ENCODE measurements around the gene ZNF212.
"Not testable (repeated sequence)": the region's sequence is repeated elsewhere in the genome, so short reads cannot be mapped to it uniquely, and the experiment has no call there.

The ZNF212 gene

DNA sequence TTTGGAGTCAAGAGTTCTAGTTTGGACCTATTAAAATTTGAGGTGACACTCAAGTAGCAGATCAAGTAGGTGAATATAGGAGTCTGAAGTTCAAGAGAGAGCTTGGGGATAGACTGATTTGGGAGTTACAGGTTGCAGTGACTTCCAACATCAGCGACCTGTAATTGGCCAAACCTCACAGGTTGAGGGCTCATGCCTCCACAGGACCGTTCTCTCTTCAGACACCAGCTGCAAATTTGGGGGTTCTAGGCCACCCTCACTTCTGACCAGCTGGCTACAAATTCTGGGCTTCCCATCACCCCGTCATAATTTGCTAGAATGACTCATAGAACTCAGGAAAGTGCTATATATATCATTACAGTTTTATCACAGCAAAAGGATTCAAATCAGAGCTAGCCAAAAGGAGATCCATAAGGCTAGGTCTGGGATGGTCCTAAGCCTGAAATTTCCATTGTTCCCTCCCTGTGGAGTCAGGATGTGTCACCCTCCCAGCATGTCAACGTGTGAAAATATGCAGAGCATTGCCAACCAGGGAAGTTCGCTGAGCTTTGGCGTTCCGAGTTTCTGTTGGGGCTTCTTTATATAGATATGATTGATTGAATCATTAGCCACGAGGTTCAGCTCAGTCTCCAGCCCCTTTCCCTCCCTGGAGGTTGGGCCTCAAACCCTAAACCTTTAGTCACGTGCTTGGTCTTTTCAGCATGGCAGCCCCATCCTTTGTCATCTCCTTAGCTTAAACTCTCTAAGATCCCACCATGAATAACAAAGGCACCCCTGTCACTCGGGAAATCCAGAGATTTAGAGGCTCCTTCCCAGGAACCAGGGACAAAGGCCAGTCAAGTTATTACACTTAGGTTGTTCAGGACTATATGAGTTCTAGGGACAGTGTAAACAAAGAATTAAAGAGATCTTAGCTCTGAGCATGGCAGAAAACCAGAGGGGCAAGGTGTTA lies 20.7 kb upstream of the ZNF212 start:
- no peak for DNase-seq (ENCODE audit: low read depth, low spot score)

DNA sequence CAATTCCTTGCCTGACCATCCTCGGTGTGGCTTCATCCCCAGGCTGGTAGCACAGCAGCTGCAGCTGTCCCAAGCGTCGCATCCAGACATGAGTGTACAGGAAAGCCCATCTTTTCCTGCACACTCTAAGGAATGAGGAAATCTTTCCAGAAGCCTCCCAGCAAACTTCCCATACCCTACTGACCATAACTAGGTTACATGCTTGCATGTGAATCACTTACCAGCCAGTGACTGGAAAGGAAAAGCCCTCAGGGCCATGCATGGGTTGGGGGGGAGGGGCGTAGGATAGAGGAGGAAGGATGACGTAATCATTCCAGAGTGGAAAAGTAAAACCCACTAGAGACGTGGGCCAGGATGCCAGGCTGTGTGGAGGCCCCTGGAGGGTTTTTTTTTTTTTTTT lies 18.9 kb upstream of the ZNF212 start:
- DNase-seq (ENCODE audit: low read depth, low spot score): no peak

DNA sequence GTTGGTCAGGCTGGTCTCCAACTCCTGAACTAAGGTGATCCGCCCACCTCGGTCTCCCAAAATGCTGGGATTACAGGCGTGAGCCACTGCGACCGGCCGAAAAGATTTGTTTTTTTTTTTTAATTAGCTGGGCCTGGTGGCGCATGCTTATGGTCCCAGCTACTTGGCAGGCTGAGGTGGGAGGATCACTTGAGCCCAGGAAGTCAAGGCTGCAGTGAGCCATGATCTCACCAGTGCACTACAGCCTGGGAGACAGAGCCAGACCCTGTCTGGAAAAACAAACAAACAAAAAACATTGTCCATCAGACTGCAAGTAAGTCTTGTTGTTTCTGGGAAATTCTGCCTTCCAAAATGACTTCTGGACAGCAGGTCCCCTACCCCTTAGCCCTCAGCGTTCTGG lies 16.3 kb upstream of the ZNF212 start:
- no peak for DNase-seq (ENCODE audit: low read depth, low spot score)

- no peak for DNase-seq (ENCODE audit: low read depth, low spot score)
Measured at GRCh38 chr7:149223761-149224160, 15.7 kb upstream of the ZNF212 start.

DNA sequence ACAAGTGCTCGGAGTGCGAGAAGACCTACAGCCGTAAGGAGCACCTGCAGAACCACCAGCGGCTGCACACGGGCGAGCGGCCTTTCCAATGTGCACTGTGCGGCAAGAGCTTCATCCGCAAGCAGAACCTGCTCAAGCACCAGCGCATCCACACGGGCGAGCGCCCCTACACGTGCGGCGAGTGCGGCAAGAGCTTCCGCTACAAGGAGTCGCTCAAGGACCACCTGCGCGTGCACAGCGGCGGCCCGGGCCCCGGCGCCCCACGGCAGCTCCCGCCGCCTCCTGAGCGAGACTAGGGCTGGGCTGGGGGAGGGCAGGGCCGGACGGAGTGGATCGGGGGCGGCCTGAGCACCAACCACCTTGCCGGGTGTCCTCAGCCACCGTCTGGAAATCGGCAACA lies 15.1 kb upstream of the ZNF212 start:
- DNase-seq (ENCODE audit: low read depth, low spot score): no peak

DNA sequence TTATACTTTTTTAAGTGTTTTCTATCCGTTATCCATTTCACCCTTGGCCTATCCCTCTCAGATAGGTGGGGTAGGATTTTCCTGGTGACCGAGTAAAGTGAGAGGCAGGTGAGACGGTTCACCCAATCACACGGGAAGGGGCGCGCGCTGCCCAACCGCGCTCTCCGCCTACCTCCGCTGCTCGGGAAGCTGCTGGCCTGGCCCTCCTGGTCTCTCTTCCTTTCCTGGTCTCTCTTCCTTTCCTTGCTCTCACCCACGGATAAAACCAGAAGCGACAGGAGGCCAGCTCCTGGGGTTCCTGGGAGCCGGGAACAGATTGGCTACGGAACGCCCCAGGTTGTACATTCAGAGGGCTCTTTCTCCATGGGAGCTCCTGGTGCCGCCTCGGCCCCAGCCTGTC lies 14.3 kb upstream of the ZNF212 start:
- no peak for DNase-seq (ENCODE audit: low read depth, low spot score)

- DNase-seq (ENCODE audit: low read depth, low spot score): no peak
Measured at GRCh38 chr7:149225656-149226055, 13.8 kb upstream of the ZNF212 start.

- DNase-seq (ENCODE audit: low read depth, low spot score): not testable (repeated sequence)
Measured at GRCh38 chr7:149226366-149226765, 13.1 kb upstream of the ZNF212 start.

DNA sequence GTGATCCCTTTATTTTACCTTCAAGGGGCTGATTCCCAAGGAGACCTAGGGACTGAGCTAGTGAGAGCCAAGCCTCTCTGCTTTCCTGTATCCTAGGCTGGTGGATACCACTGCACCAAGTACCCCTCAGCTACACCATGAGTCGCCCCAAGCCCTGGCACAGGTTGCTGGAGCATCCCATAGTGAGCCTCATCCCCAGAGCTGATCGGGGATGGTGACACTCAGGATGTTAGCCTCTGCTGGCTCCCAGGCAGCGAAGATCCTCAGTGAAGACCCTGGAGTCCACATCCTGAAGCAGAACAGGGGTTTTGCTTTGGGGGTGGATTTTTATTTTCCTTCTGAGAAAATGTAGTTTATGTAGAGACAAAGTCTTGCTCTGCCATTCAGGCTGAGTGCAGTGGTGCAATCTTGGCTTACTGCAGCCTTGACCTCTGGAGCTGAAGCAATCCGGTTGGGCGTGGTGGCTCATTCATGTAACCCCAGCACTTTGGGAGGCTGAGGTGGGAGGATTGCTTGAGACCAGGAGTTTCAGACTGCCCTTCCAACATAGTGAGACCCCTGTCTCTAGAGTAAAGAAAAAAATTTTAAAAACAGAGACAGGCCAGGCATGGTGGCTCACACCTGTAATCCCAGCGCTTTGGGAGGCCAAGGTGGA lies 12.5 kb upstream of the ZNF212 start:
- no peak for DNase-seq (ENCODE audit: low read depth, low spot score)

DNA sequence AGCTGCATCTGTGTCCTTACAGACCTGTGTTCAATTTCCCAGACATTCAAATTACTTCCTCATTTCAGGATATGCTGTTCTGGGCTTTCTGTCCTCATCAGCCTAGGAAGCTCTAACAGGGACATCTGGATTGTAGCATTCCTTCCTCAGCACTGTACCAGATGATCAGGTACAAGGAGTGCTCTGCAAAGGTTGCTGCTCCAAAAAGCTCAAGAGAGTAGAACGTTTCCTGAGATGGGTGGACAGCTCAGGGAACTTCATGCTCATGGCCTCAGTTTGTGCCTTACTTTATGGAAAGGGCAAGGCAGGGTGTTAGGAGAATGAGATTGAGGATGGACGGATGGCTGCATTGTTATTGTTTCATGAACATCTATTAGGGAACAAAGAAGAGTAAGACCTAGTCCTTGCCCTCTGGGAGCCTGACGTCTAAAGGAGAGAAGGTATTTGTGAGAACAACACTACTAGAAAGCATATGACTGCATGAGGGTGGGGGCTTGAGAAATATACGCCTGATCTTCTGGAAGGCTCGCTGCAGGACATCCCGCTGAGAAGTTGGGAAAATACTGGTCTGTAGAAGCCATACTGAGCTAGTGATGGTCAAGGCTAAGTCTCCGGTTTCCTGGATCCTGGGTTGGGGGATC lies 10.5 kb upstream of the ZNF212 start:
- no peak for DNase-seq (ENCODE audit: low read depth, low spot score)

- no peak for DNase-seq (ENCODE audit: low read depth, low spot score)
Measured at GRCh38 chr7:149229526-149229925, 9.9 kb upstream of the ZNF212 start.

GRCh38 chr7:149232362-149232761 lies 7.1 kb upstream of the ZNF212 start:
- no peak for DNase-seq (ENCODE audit: low read depth, low spot score)

GRCh38 chr7:149233655-149234204 lies 5.7 kb upstream of the ZNF212 start:
- DNase-seq (ENCODE audit: low read depth, low spot score): not testable (repeated sequence)

GRCh38 chr7:149237502-149237901 lies 1.9 kb upstream of the ZNF212 start:
- no peak for DNase-seq (ENCODE audit: low read depth, low spot score)

- no peak for DNase-seq (ENCODE audit: low read depth, low spot score)
Measured at GRCh38 chr7:149238051-149238450, 1.4 kb upstream of the ZNF212 start.

- no peak for DNase-seq (ENCODE audit: low read depth, low spot score)
Measured at GRCh38 chr7:149240637-149241036, 1.2 kb downstream of the ZNF212 start.

GRCh38 chr7:149241696-149242095 lies 2.2 kb downstream of the ZNF212 start:
- DNase-seq (ENCODE audit: low read depth, low spot score): no peak

- DNase-seq (ENCODE audit: low read depth, low spot score): no peak
Measured at GRCh38 chr7:149245244-149245643, 5.8 kb downstream of the ZNF212 start.

DNA sequence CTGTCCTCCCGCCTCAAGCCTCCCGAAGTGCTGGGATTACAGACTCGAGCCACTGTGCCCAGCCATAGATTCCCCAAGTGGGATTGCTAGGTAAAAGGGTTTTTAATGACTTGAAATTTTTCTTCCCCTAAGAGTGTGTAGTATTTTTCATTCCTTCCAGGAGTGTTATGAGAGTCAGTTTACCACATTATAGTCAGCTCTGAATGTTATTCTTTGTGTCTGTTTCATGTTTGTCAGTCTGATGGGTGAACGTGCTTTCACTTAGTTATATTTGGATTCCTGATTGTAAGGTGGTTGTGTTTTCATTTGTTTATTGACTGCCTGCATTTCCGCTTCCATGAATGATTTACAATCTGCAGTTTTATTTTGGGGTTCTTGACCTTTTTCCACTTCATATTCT lies 6.3 kb downstream of the ZNF212 start:
- no peak for DNase-seq (ENCODE audit: low read depth, low spot score)

GRCh38 chr7:149248777-149249176 lies 9.3 kb downstream of the ZNF212 start:
- no peak for DNase-seq (ENCODE audit: low read depth, low spot score)

GRCh38 chr7:149250151-149250550 lies 10.7 kb downstream of the ZNF212 start:
- not testable (repeated sequence) for DNase-seq (ENCODE audit: low read depth, low spot score)

DNA sequence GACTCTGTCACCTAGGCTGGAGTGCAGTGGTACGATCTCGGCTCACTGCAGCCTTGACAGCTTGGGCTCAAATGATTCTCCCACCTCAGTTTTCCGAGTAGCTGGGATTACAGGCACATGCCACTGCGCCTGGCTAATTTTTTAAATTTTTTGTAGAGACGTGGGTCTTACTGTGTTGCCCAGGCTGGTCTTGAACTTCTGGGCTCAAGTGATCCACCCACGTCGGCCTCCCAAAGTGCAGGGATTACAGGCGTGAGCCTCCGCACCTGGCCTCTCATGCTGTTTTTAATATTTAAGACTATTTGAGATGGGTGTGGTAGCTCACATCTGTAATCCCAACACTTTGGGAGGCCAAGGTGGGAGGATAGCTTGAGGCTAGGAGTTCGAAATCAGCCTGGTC lies 12.1 kb downstream of the ZNF212 start:
- not testable (repeated sequence) for DNase-seq (ENCODE audit: low read depth, low spot score)

All from brain pericyte (primary cell).